NCI-H774 (cell line): ENCODE data around the gene KRT17.

ENCODE experiments used
- DNase-seq: peaks from one replicate; lab custom pipeline; 2025; lab: John Stamatoyannopoulos, UW

The KRT17 gene

DNA sequence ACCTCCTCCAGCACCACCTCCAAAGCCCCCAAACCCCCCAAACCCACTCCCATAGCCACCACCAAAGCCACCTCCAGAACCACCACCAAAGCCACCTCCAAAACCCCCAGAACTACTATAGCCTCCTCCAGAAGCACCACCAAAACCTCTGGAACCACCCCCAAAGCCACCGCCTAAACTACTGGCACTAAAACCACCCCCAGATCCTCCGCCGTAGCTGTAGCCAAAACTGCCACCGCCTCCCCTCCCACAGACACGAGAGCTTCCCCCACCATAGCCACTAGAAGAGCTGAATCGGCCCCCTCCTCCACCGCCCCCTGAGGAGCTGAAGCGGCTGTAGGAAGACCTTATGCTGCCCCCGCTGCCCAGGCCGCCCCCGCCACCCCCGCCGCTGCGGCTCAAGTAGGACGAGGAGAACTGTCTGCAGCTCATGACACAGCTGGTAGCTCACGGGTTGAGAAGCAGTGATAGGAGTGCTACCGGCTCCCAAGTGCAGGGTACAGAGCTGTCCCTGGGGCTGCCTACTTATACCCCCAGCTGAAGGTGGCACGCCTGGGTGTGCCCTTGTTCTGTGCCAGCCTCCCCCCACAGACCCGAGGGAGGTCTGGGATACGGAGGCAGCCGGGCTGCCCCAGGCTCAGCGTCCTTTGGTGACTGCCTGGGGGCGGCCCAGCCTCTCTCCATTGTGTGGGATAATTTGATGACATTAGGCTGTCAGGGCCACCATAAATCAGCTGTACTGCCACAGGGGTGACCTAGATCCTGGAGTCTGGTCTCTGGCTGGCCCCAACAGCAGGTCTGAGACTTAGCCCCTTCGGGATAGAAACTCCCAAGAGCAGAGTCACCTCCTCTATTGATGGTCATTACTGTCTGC lies 52.6 kb downstream of the KRT17 start, which contains the start of gene KRT9:
Gene KRT9, minus strand, starts transcription at position 499 of the 874 bp plus-strand sequence. Its CDS starts 67 bp downstream, at position 432.
- DNase-seq, result no peak
